CD14-positive monocyte (primary cell): ENCODE data around the gene SH3PXD2A. TPM values are rescaled to one million over a fixed set of nuclear protein-coding genes. Genes with fewer than 3 reads are reported as not detected.

Source experiments
- DNase-seq, 3 donors: peaks; one replicate each; pipeline ENCODE4 v3.0.0-alpha.2; 2011 to 2022
- H2AFZ ChIP-seq: 2 replicates; pipeline ENCODE4 v1.6.0; 2012; ENCODE audit warnings: mild to moderate bottlenecking, low read depth, low read length, inconsistent platforms; ENCODE audit not compliant: insufficient read depth, poor library complexity, severe bottlenecking
- H3K27ac ChIP-seq, 2 donors: 1 replicate in 1 of 2; 2 replicates in 1 of 2; pipeline ENCODE4 v1.5.1; 2012 to 2013; ENCODE audit warnings: low read length in 2 of 2, control low read depth in 1 of 2, inconsistent platforms in 1 of 2, low read depth in 1 of 2, mild to moderate bottlenecking in 1 of 2
- H3K27me3 ChIP-seq, 2 donors: one replicate each; pipeline versions ENCODE4 v1.6.0 to v1.6.1; 2011 to 2013; ENCODE audit warnings: low read length in 2 of 2; ENCODE audit not compliant: control insufficient read depth in 2 of 2, insufficient read depth in 2 of 2
- H3K36me3 ChIP-seq, 2 donors: replicated peaks in 1 of 2; 1 replicate in 1 of 2; 2 replicates in 1 of 2; pipeline versions ENCODE4 v1.5.1 to v1.6.1; 2012 to 2013; ENCODE audit warnings: low read length in 2 of 2, control low read depth in 1 of 2, inconsistent platforms in 1 of 2, mild to moderate bottlenecking in 1 of 2; ENCODE audit not compliant: insufficient read depth in 2 of 2, control insufficient read depth in 1 of 2
- H3K4me1 ChIP-seq, 2 donors: 1 replicate in 1 of 2; 2 replicates in 1 of 2; pipeline versions ENCODE4 v1.5.1 to v1.6.1; 2012 to 2013; ENCODE audit warnings: low read length in 2 of 2, control low read depth in 1 of 2, inconsistent platforms in 1 of 2, mild to moderate bottlenecking in 1 of 2, moderate library complexity in 1 of 2; ENCODE audit not compliant: insufficient read depth in 2 of 2, control insufficient read depth in 1 of 2
- H3K4me2 ChIP-seq: replicated peaks from 2 replicates; pipeline ENCODE3; 2012; ENCODE audit warnings: low read length, moderate library complexity, mild to moderate bottlenecking; ENCODE audit not compliant: poor library complexity, severe bottlenecking; ENCODE audit errors: extremely low read depth
- H3K4me3 ChIP-seq, 3 experiments: fragments of 200-600 bp in 1 of 3; sonication (generic) in 1 of 3; replicated peaks in 1 of 3; 1 replicate in 2 of 3; 2 replicates in 1 of 3; pipeline ENCODE4 v1.5.1; 2011 to 2013; ENCODE audit warnings: low read length in 3 of 3, mild to moderate bottlenecking in 3 of 3, control low read depth in 2 of 3, low read depth in 2 of 3, inconsistent platforms in 1 of 3, moderate library complexity in 1 of 3
- H3K79me2 ChIP-seq: 2 replicates; pipeline ENCODE4 v1.6.0; 2012; ENCODE audit warnings: mild to moderate bottlenecking, control low read depth, inconsistent platforms, low read length, moderate library complexity; ENCODE audit not compliant: insufficient read depth
- H3K9ac ChIP-seq: 2 replicates; pipeline ENCODE4 v1.6.0; 2017; ENCODE audit warnings: low read length, mild to moderate bottlenecking; ENCODE audit not compliant: insufficient read depth, poor library complexity, severe bottlenecking
- H3K9me3 ChIP-seq, 2 donors: replicated peaks in 1 of 2; 1 replicate in 1 of 2; 2 replicates in 1 of 2; pipeline versions ENCODE4 v1.5.1 to v1.6.1; 2012 to 2013; ENCODE audit warnings: low read length in 2 of 2, control low read depth in 1 of 2; ENCODE audit not compliant: control insufficient read depth in 1 of 2, insufficient read depth in 1 of 2
- H4K20me1 ChIP-seq: 2 replicates; pipeline ENCODE4 v1.6.0; 2012; ENCODE audit warnings: mild to moderate bottlenecking, low read length, control low read depth, moderate library complexity; ENCODE audit not compliant: insufficient read depth
- H3K27ac Mint-ChIP-seq, 7 donors: one replicate each; pipeline ENCODE4 v1.8.0; 2020; ENCODE audit warnings: mild to moderate bottlenecking in 7 of 7, mixed read lengths in 7 of 7, moderate library complexity in 6 of 7, inconsistent platforms in 2 of 7
- H3K27me3 Mint-ChIP-seq, 3 donors: one replicate each; pipeline ENCODE4 v1.8.0; 2021 to 2022; ENCODE audit warnings: low read depth in 3 of 3, mild to moderate bottlenecking in 3 of 3, mixed read lengths in 3 of 3, moderate library complexity in 3 of 3, inconsistent platforms in 1 of 3
- H3K36me3 Mint-ChIP-seq, 2 donors: one replicate each; pipeline ENCODE4 v1.8.0; 2020; ENCODE audit warnings: mixed read lengths in 2 of 2, inconsistent platforms in 1 of 2, mild to moderate bottlenecking in 1 of 2
- H3K4me1 Mint-ChIP-seq: one replicate; pipeline ENCODE4 v1.8.0; 2020; ENCODE audit warnings: mild to moderate bottlenecking, mixed read lengths
- H3K4me3 Mint-ChIP-seq, 2 donors: one replicate each; pipeline ENCODE4 v1.8.0; 2020; ENCODE audit warnings: mild to moderate bottlenecking in 2 of 2, mixed read lengths in 2 of 2, moderate library complexity in 1 of 2
- H3K9me3 Mint-ChIP-seq, 7 donors: one replicate each; pipeline ENCODE4 v1.8.0; 2020 to 2022; ENCODE audit warnings: mixed read lengths in 7 of 7, mild to moderate bottlenecking in 6 of 7, moderate library complexity in 6 of 7, inconsistent platforms in 2 of 7
- WGBS: methylation state at CpG from one replicate; pipeline ENCODE4 v1.1.5; 2013; ENCODE audit warnings: missing lambda C conversion rate; ENCODE audit not compliant: insufficient coverage; 5-methylcytosine and 5-hydroxymethylcytosine counted together
- intact Hi-C, 2 donors: fragments of 100-400 bp; cut with micrococcal nuclease; formaldehyde crosslinking; loops; one replicate each; pipeline versions ENCODE4 v1.15.0 to v1.15.1; 2023
- polyA plus RNA-seq, 3 donors: library from polyadenylated mRNA; depleted of rRNA in 1 of 3; unstranded in 2 of 3; stranded (reverse) in 1 of 3; fragments of 300-500 nt in 2 of 3; fragments of >200 nt in 1 of 3; fragmentation: Illumina TruSeq in 2 of 3; gene quantifications; 1 replicate in 2 of 3; 2 replicates in 1 of 3; pipeline ENCODE4 v1.2.3, GENCODE V29; 2012 to 2021
- TF ChIP-seq, protein P1 (sequence below): fragments of 200-600 bp; IDR thresholded peaks from one replicate; pipeline ENCODE4 v1.8.0; 2022; ENCODE audit warnings: antibody characterized with exemption, mild to moderate bottlenecking

Gene SH3PXD2A
- polyA plus RNA-seq, 3 donors, result 0.01 to 0.76 (median 0.05) TPM

DNA sequence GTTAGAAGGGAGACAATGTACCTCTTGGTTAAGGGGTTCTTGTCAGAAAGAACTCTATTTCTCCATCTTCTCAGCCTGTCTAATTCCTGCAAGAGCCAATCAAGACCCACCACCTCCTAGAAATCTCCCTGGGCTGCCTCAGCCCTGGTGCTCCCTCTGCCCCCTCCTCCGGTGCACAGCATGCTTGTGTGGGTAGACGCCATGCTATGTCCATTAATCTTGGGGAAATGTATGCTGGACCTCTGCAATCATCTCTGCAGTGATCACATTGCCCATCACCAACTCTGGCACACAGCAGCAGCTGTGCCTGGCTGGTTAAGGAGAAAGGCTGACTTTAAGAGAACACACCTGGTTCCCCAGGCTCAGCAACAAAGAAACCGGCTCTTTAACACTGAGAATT, 37.3 kb downstream of the SH3PXD2A start:
- H3K9me3 ChIP-seq, result no peaks in the 10 kb centered on the region
- no peaks in the 10 kb centered on the region for H3K9me3 Mint-ChIP-seq
- WGBS, result no CpG with 5 or more reads among the region's 3 CpGs

DNA sequence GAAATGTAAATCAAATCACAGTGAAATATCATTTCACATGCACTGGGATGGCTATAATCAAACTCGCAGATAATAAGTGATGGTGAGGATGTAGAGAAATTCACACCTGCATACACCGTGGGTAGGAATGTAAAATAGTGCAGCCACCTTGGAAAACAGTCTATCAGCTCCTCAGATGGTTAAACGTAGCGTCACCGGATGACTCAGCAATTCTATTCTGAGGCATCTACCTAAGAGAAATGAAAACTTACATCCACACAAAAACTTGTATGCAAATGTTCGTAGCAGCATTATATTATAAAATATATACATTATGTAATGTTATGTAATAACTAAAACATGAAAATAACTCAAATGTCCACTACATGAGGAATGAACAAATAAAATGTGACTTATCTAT, 38.9 kb downstream of the SH3PXD2A start:
- no peak overlapping the region for H3K4me2 ChIP-seq
- H3K4me3 ChIP-seq, result no peak overlapping the region
- Mint-ChIP-seq H3K27me3 (peaks cover 11 to 19% (median 12%) of the 10 kb centered on the region in 3 donors), H3K9me3 (no peaks in the 10 kb centered on the region), H3K36me3 (no peaks in the 10 kb centered on the region), H3K4me3 (no peak overlapping the region), H3K4me1 (no peaks in the 10 kb centered on the region), H3K27ac (no peak overlapping the region)
- no peaks in the 10 kb centered on the region for H3K79me2 ChIP-seq
- DNase-seq, result no peak
- intact Hi-C loops, result no loop called here
- H3K9me3 ChIP-seq, result no peaks in the 10 kb centered on the region
- no peak overlapping the region for H3K27ac ChIP-seq
- no peaks in the 10 kb centered on the region for H4K20me1 ChIP-seq
- TF ChIP-seq, protein P1, sequence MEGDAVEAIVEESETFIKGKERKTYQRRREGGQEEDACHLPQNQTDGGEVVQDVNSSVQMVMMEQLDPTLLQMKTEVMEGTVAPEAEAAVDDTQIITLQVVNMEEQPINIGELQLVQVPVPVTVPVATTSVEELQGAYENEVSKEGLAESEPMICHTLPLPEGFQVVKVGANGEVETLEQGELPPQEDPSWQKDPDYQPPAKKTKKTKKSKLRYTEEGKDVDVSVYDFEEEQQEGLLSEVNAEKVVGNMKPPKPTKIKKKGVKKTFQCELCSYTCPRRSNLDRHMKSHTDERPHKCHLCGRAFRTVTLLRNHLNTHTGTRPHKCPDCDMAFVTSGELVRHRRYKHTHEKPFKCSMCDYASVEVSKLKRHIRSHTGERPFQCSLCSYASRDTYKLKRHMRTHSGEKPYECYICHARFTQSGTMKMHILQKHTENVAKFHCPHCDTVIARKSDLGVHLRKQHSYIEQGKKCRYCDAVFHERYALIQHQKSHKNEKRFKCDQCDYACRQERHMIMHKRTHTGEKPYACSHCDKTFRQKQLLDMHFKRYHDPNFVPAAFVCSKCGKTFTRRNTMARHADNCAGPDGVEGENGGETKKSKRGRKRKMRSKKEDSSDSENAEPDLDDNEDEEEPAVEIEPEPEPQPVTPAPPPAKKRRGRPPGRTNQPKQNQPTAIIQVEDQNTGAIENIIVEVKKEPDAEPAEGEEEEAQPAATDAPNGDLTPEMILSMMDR, result no peak
- peaks cover 0 to 6% of the 10 kb centered on the region in 2 donors for H3K27me3 ChIP-seq
- no peak overlapping the region for H3K9ac ChIP-seq
- H2AFZ ChIP-seq, result no peak overlapping the region
- H3K36me3 ChIP-seq, result no peaks in the 10 kb centered on the region
- no CpG with 5 or more reads among the region's 6 CpGs for WGBS
- H3K4me1 ChIP-seq, result no peaks in the 10 kb centered on the region

More for the DNA sequence above, 37.3 kb downstream of the SH3PXD2A start:
- H3K27ac ChIP-seq, result no peak overlapping the region
- Mint-ChIP-seq H3K4me1 (no peaks in the 10 kb centered on the region), H3K36me3 (no peaks in the 10 kb centered on the region), H3K27me3 (peaks cover 11 to 17% (median 14%) of the 10 kb centered on the region in 3 donors), H3K27ac (no peak overlapping the region), H3K4me3 (peak overlapping the region in 1 of 2 donors; percentile 27)
- H3K36me3 ChIP-seq, result no peaks in the 10 kb centered on the region
- H3K4me1 ChIP-seq, result no peaks in the 10 kb centered on the region
- no peaks in the 10 kb centered on the region for H3K79me2 ChIP-seq
- no peak overlapping the region for H2AFZ ChIP-seq
- intact Hi-C loops, result no loop called here
- TF ChIP-seq, protein P1, result no peak
- no peak overlapping the region for H3K4me2 ChIP-seq
- peaks cover 0 to 6% of the 10 kb centered on the region in 2 donors for H3K27me3 ChIP-seq
- no peak overlapping the region for H3K4me3 ChIP-seq
- no peak overlapping the region for H3K9ac ChIP-seq
- DNase-seq, result no peak
- no peaks in the 10 kb centered on the region for H4K20me1 ChIP-seq
